ENCODE data around the gene DTX1.

DTX1 gene

DNA sequence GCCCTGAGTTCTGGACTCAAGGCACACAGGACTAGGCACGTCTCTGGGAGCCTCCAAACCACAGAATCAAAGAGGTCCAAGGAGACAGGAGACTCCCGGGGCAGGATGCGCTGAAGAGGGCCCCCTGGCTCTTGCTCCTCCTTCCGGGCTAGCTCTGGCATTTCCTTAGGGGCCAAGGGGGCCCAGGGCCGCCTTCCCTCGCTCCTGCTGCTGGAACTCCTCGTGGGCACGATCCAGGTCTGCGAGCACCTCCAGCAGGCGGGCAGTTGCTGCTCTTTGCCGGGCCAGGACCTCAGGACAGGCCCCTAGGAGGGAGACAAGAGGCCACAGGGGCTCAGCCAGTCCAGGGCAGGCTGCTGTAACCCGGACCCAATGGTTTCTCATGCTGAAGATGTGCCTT is 43.2 kb downstream of the DTX1 start:
- peaks cover 48% of the 10 kb centered on the region for H3K36me3 ChIP-seq (ENCODE audit: control insufficient read depth, low read length)
- H3K9me3 ChIP-seq (ENCODE audit: control insufficient read depth, insufficient read depth, low read length) = no peaks in the 10 kb centered on the region
- no peak overlapping the region for H3K4me3 ChIP-seq (ENCODE audit: low read length)
- no peak overlapping the region for H3K4me2 ChIP-seq (ENCODE audit: low read length)
- peaks cover 57% of the 10 kb centered on the region for H3F3A ChIP-seq (ENCODE audit: control insufficient read depth, insufficient read depth)
- H3K9me2 ChIP-seq (replicated peaks; ENCODE audit: control insufficient read depth, low read length) = no peaks in the 10 kb centered on the region
- peaks cover 2% of the 10 kb centered on the region for H3K79me2 ChIP-seq (ENCODE audit: control insufficient read depth, low read length)
- peaks cover 90% of the 10 kb centered on the region for H3K4me1 ChIP-seq (ENCODE audit: control insufficient read depth, low read length)
- peak overlapping the region; percentile 66 for H3K27ac ChIP-seq (ENCODE audit: low read depth, low read length)
- no peaks in the 10 kb centered on the region for H3K27me3 ChIP-seq (ENCODE audit: control insufficient read depth, low read length)
- H4K20me1 ChIP-seq (ENCODE audit: control insufficient read depth, insufficient read depth, low read depth, low read length) = no peaks in the 10 kb centered on the region
- TF ChIP-seq EZH2phosphoT487 (IDR thresholded peaks at IDR 0.05; ENCODE audit: borderline replicate concordance, low read length) = no peak
- no peak for TF ChIP-seq CTCF (IDR thresholded peaks at IDR 0.05; ENCODE audit: low read depth, low read length, poor library complexity, severe bottlenecking)

GRCh38 chr12:113101751-113102150 is 45.2 kb downstream of the DTX1 start:
- Histone ChIP-seq H3K27ac (ENCODE audit: low read depth, low read length) (peak overlapping the region; percentile 61; the same call in 1 of the 2 replicates), H3K9me3 (ENCODE audit: control insufficient read depth, insufficient read depth, low read length) (no peaks in the 10 kb centered on the region), H3K79me2 (ENCODE audit: control insufficient read depth, low read length) (peaks cover 10% of the 10 kb centered on the region), H3K36me3 (ENCODE audit: control insufficient read depth, low read length) (peaks cover 48% of the 10 kb centered on the region), H4K20me1 (ENCODE audit: control insufficient read depth, insufficient read depth, low read depth, low read length) (no peaks in the 10 kb centered on the region), H3K4me1 (ENCODE audit: control insufficient read depth, low read length) (peaks cover 89% of the 10 kb centered on the region), H3K9me2 (replicated peaks; ENCODE audit: control insufficient read depth, low read length) (no peaks in the 10 kb centered on the region), H3K4me2 (ENCODE audit: low read length) (no peak overlapping the region), H3K27me3 (ENCODE audit: control insufficient read depth, low read length) (no peaks in the 10 kb centered on the region), H3K4me3 (ENCODE audit: low read length) (no peak overlapping the region), H3F3A (ENCODE audit: control insufficient read depth, insufficient read depth) (peaks cover 53% of the 10 kb centered on the region)
- TF ChIP-seq CTCF (IDR thresholded peaks at IDR 0.05; ENCODE audit: low read depth, low read length, poor library complexity, severe bottlenecking) (no peak), EZH2phosphoT487 (IDR thresholded peaks at IDR 0.05; ENCODE audit: borderline replicate concordance, low read length) (no peak)

DNA sequence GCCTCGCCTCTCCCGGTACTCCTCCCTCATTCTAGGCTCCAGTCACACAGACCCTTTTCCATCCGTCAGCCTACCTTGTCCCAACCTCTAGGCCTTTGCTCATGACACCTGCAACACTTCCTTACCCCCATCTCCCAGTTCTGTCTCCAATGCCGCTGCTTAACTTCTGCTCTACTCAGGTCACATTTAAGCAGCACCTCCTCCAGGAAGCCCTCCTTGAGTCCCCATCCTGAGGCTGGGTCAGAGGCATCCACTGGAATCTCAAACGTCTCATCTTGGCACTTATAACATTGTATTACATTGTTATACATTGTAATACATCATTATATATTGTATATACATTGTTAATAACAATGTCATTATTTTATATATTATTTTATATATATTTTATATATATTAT is 46.3 kb downstream of the DTX1 start:
- Histone ChIP-seq H3K36me3 (ENCODE audit: control insufficient read depth, low read length) (peaks cover 38% of the 10 kb centered on the region), H3K9me3 (ENCODE audit: control insufficient read depth, insufficient read depth, low read length) (no peaks in the 10 kb centered on the region), H3K4me1 (ENCODE audit: control insufficient read depth, low read length) (peaks cover 87% of the 10 kb centered on the region), H3K27me3 (ENCODE audit: control insufficient read depth, low read length) (no peaks in the 10 kb centered on the region), H3K9me2 (replicated peaks; ENCODE audit: control insufficient read depth, low read length) (no peaks in the 10 kb centered on the region), H3K4me3 (ENCODE audit: low read length) (peak overlapping the region; percentile 31; the same call in 1 of the 2 replicates), H3F3A (ENCODE audit: control insufficient read depth, insufficient read depth) (peaks cover 43% of the 10 kb centered on the region), H3K79me2 (ENCODE audit: control insufficient read depth, low read length) (peaks cover 10% of the 10 kb centered on the region), H4K20me1 (ENCODE audit: control insufficient read depth, insufficient read depth, low read depth, low read length) (no peaks in the 10 kb centered on the region), H3K4me2 (ENCODE audit: low read length) (peak overlapping the region; percentile 58), H3K27ac (ENCODE audit: low read depth, low read length) (peak overlapping the region; percentile 61)
- TF ChIP-seq EZH2phosphoT487 (IDR thresholded peaks at IDR 0.05; ENCODE audit: borderline replicate concordance, low read length) = no peak
- TF ChIP-seq CTCF (IDR thresholded peaks at IDR 0.05; ENCODE audit: low read depth, low read length, poor library complexity, severe bottlenecking) = no peak
